Vagina (tissue), 2 donors: ENCODE data around the gene RUFY3. TPM values are rescaled to one million over a fixed set of nuclear protein-coding genes. Genes with fewer than 3 reads are reported as not detected.

Source experiments
- DNase-seq, 2 donors: peaks; one replicate each; pipeline ENCODE4 v3.0.0-alpha.2; 2017; ENCODE audit errors: extremely low spot score in 2 of 2
- H3K27ac ChIP-seq: fragments of 200-600 bp; sonication (generic); one replicate; pipeline ENCODE4 v1.5.1; 2019
- H3K27me3 ChIP-seq: fragments of 200-600 bp; sonication (generic); one replicate; pipeline ENCODE4 v1.5.1; 2019
- H3K36me3 ChIP-seq, 2 donors: fragments of 200-600 bp; sonication (generic); one replicate each; pipeline ENCODE4 v1.5.1; 2017 to 2019
- H3K4me1 ChIP-seq: fragments of 200-600 bp; sonication (generic); one replicate; pipeline ENCODE4 v1.5.1; 2019
- H3K4me3 ChIP-seq, 2 donors: fragments of 200-600 bp; sonication (generic); 1 replicate in 1 of 2; 2 replicates in 1 of 2; pipeline ENCODE4 v1.5.1; 2016 to 2019
- H3K9me3 ChIP-seq: fragments of 200-600 bp; sonication (generic); one replicate; pipeline ENCODE4 v1.5.1; 2019
- CTCF ChIP-seq, 3 experiments: fragments of 450-650 bp in 2 of 3; fragments of 200-600 bp in 1 of 3; sonication (generic) in 1 of 3; IDR thresholded peaks; one replicate each; pipeline ENCODE4 v1.5.1; 2017 to 2019; ENCODE audit warnings: antibody characterized with exemption in 3 of 3, mild to moderate bottlenecking in 2 of 3, moderate library complexity in 2 of 3
- POLR2A ChIP-seq, 2 donors: fragments of 450-650 bp; IDR thresholded peaks; one replicate each; pipeline ENCODE4 v1.6.1; 2017; ENCODE audit warnings: antibody characterized with exemption in 2 of 2, mild to moderate bottlenecking in 2 of 2, moderate library complexity in 2 of 2
- POLR2AphosphoS5 ChIP-seq, 2 donors: sonication (generic); formaldehyde crosslinking; IDR thresholded peaks; one replicate each; pipeline ENCODE4 v1.9.0; 2017; ENCODE audit warnings: antibody characterized with exemption in 2 of 2, mild to moderate bottlenecking in 2 of 2, low read depth in 1 of 2; ENCODE audit not compliant: insufficient read depth in 1 of 2
- intact Hi-C: fragments of 100-400 bp; cut with DNase I; formaldehyde crosslinking; loops from one replicate; pipeline ENCODE4 v1.15.1; 2023
- total RNA-seq: library from RNA; depleted of rRNA; stranded (reverse); fragments of >200 nt; gene quantifications from one replicate; pipeline ENCODE4 v1.2.3, GENCODE V29; 2016

RUFY3 gene
- total RNA-seq, 1 donor from 2014 or later: 71.2 TPM

DNA sequence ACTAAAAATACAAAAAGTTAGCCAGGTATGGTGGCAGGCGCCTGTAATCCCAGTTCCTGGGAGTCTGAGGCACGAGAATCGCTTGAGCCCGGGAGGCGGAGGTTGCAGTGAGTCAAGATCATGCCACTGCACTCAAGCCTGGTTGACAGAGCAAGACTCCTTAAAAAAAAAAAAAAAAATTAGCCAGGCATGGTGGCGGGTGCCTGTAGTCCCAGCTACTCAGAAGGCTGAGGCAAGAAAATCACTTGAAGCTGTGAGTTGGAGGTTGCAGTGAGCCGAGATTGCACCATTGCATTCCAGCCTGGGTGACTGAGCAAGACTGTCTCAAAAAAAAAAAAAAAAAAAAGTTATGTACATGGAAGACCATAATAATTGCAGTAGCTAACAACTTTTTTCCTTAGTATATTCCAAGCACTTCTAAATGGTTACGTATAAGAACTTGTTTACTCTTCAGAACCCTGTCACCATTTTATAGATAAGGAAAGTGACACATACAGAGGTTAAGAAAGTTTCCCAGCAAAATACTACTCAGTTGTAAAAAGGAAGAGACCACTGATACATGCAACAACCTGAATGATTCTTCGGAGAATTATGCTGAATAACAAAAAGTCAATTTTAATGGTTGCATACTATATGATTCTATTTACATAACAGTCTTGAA, 24.5 kb downstream of the RUFY3 start:
- intact Hi-C loops: no loop called here
- no peaks in the 10 kb centered on the region for H3K36me3 ChIP-seq
- DNase-seq: no peak
- TF ChIP-seq POLR2A (IDR thresholded peaks at IDR 0.05) (no peak), CTCF (IDR thresholded peaks at IDR 0.05) (no peak), POLR2AphosphoS5 (IDR thresholded peaks at IDR 0.05; ENCODE audit: insufficient read depth in 1 of 2, low read depth in 1 of 2) (no peak)
- peaks cover 4% of the 10 kb centered on the region for H3K4me1 ChIP-seq
- no peak overlapping the region for H3K4me3 ChIP-seq
- H3K27ac ChIP-seq: no peak overlapping the region
- H3K27me3 ChIP-seq: no peaks in the 10 kb centered on the region
- H3K9me3 ChIP-seq: no peaks in the 10 kb centered on the region

DNA sequence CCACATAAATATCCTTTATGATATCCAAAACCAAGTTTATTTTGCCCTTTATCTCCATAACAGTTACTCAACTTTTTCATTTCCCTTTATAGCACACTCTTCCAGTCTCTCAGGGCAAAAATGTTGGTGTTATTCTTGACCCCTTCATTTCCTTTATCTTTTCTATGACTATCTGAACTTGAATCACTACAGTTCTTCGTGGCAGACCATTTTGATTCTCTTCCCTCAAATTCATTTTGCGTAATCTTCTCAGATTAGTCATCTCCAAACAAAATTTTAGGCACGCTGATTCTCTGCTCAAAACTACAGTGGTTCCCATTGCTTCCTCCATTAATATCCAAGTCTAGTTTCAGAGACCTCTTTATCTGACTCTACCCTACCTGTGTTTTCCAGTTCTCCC, 26.1 kb downstream of the RUFY3 start:
- DNase-seq: no peak
- H3K27me3 ChIP-seq: no peaks in the 10 kb centered on the region
- H3K9me3 ChIP-seq: no peaks in the 10 kb centered on the region
- H3K36me3 ChIP-seq: no peaks in the 10 kb centered on the region
- no peak overlapping the region for H3K4me3 ChIP-seq
- H3K4me1 ChIP-seq: peaks cover 5% of the 10 kb centered on the region
- H3K27ac ChIP-seq: no peak overlapping the region
- no peak for TF ChIP-seq POLR2AphosphoS5 (IDR thresholded peaks at IDR 0.05; ENCODE audit: insufficient read depth in 1 of 2, low read depth in 1 of 2)
- no peak for TF ChIP-seq POLR2A (IDR thresholded peaks at IDR 0.05)
- no peak for TF ChIP-seq CTCF (IDR thresholded peaks at IDR 0.05)
- intact Hi-C loops: no loop called here

DNA sequence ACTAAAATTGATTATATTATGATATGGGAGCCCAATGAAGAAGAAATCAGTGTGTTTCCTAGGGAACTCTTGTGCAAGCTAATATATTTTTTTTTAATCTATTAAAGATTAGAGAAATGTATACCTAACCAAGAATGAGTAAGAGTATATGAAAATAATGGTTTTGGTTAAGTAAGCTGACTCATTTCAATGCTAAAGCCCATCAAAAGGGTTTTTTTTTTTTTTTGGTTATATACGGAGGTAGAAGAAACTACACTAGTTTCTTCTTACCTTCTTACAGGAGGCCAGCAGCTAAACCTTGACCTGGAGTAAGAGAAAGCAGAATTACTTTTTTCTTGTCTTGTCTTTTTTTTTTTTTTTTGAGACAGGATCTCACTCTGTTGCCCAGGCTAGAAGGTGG, 27.5 kb downstream of the RUFY3 start:
- TF ChIP-seq POLR2AphosphoS5 (IDR thresholded peaks at IDR 0.05; ENCODE audit: insufficient read depth in 1 of 2, low read depth in 1 of 2) (no peak), CTCF (IDR thresholded peaks at IDR 0.05) (no peak), POLR2A (IDR thresholded peaks at IDR 0.05) (no peak)
- peaks cover 17% of the 10 kb centered on the region for H3K4me1 ChIP-seq
- H3K27ac ChIP-seq: no peak overlapping the region
- H3K27me3 ChIP-seq: no peaks in the 10 kb centered on the region
- H3K4me3 ChIP-seq: no peak overlapping the region
- H3K9me3 ChIP-seq: no peaks in the 10 kb centered on the region
- no peak for DNase-seq
- intact Hi-C loops: no loop called here
- no peaks in the 10 kb centered on the region for H3K36me3 ChIP-seq

- Histone ChIP-seq H3K36me3 (no peaks in the 10 kb centered on the region), H3K4me3 (no peak overlapping the region), H3K4me1 (peaks cover 17% of the 10 kb centered on the region), H3K27ac (no peak overlapping the region), H3K27me3 (no peaks in the 10 kb centered on the region), H3K9me3 (no peaks in the 10 kb centered on the region)
- intact Hi-C loops: no loop called here
- TF ChIP-seq CTCF (IDR thresholded peaks at IDR 0.05) (no peak), POLR2A (IDR thresholded peaks at IDR 0.05) (no peak), POLR2AphosphoS5 (IDR thresholded peaks at IDR 0.05; ENCODE audit: insufficient read depth in 1 of 2, low read depth in 1 of 2) (no peak)
- no peak for DNase-seq
Measured at GRCh38 chr4:70752236-70752635, 30.5 kb downstream of the RUFY3 start.

DNA sequence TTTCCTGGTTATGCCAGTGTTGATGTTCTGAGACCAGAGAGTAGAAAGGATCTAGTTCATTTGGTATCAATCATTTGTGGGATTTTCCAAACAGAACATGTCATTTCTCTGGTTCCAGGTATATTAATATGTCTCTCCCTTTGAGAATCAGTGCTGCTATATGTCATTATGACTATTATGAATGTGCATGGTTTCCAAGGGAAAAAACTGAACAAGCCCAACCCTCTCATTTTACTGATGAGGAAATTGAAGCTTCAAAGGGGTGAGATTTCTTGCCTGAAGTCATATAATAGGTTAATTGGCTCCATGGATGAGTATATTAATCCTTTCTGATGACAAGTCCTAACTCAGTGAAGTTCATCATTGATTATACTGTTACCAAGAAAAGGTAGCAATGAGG, 31.9 kb downstream of the RUFY3 start:
- H3K9me3 ChIP-seq: no peaks in the 10 kb centered on the region
- no peaks in the 10 kb centered on the region for H3K27me3 ChIP-seq
- DNase-seq: no peak
- TF ChIP-seq POLR2A (IDR thresholded peaks at IDR 0.05): no peak
- TF ChIP-seq CTCF (IDR thresholded peaks at IDR 0.05): no peak
- no peak for TF ChIP-seq POLR2AphosphoS5 (IDR thresholded peaks at IDR 0.05; ENCODE audit: insufficient read depth in 1 of 2, low read depth in 1 of 2)
- H3K4me1 ChIP-seq: peaks cover 18% of the 10 kb centered on the region
- no peaks in the 10 kb centered on the region for H3K36me3 ChIP-seq
- intact Hi-C loops: no loop called here
- H3K27ac ChIP-seq: no peak overlapping the region
- H3K4me3 ChIP-seq: no peak overlapping the region
